M059J (cell line): ENCODE measurements around the gene CBLB. TPM values are rescaled to one million over a fixed set of nuclear protein-coding genes. Genes with fewer than 3 reads are reported as not detected.
A peak's percentile ranks its signal among the peaks of the same experiment; 100 is the strongest.

ENCODE experiments used
- DNase-seq: peaks from one replicate; pipeline ENCODE4 v3.0.0-alpha.2; 2012; ENCODE audit warnings: low read depth
- total RNA-seq: library from RNA; depleted of rRNA; stranded (reverse); fragments of >200 nt; shearing (Covaris generic); gene quantifications from 2 replicates; pipeline ENCODE4 v1.2.3, GENCODE V29; 2014

The CBLB gene
- total RNA-seq, 1 experiment from 2014 or later: 11.4 TPM

DNA sequence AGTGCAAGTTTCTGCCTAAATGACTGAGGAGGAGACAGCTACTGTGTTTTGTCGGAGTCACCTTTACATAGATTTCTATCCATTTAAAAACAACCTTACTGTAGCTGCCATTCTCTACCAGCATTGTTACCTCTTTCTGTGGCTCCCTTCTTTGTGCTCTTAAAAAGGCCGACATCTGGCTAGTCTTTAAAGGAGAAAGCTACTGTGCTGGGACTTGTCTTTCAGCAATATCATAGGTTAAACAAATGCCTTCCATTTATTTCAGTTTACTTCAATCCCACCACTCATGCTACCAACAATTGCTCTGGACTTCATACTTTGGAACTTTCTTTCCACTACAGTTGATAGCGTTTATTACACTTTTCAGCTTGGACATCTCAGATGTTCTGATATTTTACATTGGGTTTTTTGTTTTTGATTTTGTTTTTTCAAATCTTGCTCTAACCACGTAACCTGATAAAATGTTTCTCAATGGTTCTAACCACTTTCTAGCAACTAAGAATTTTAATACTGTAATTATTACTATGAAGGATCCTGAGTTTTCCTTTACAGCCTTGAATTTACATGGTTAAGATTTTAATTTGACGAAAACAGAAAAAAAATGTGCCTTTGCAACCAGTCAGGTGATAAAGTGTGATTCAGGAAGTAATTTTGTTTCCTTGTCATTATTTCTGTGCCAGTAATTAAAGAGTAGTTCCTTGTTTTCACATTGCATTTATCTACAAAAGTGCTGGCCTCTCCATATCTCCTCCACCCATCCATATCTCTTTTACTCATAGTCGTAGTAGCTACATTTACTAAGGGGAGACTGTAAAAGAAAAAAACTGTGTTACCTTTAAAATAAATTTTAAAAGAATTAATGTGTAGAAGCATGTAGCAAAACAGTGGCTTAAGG is 1.3 kb upstream of the CBLB start:
- peak; percentile 14 for DNase-seq

DNA sequence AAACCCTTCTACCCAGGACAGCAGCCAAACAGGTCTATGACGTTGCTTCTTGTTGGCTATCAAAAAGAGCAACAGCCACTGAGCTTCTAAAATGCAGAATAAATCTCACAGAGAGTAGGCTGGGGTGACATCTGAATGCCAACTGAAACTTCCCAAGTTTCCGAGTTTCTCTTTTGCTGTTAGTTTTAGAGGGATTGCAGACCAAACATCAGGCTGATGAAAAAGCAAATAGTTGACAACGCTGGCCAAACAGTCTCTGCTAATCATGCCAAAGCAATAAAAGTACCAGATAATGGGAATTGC is 670 bp upstream of the CBLB start:
- DNase-seq: no peak

DNA sequence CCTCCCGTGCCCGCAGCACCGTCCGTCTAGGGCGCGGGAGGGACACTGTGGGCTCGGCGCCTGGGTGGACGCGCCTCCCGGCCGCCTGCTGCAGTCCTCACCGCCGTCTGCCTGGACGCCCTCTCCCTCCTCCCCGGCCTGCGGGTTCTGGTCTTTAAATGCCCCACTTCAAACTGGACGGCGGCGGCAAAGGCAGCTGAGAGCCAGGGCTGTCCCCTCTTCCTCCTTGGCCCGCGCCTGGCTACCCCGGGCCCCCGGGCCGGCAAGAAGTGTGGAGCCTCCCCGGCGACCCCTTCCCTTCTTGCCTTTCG is 426 bp downstream of the CBLB start:
- peak; percentile 79 for DNase-seq

DNA sequence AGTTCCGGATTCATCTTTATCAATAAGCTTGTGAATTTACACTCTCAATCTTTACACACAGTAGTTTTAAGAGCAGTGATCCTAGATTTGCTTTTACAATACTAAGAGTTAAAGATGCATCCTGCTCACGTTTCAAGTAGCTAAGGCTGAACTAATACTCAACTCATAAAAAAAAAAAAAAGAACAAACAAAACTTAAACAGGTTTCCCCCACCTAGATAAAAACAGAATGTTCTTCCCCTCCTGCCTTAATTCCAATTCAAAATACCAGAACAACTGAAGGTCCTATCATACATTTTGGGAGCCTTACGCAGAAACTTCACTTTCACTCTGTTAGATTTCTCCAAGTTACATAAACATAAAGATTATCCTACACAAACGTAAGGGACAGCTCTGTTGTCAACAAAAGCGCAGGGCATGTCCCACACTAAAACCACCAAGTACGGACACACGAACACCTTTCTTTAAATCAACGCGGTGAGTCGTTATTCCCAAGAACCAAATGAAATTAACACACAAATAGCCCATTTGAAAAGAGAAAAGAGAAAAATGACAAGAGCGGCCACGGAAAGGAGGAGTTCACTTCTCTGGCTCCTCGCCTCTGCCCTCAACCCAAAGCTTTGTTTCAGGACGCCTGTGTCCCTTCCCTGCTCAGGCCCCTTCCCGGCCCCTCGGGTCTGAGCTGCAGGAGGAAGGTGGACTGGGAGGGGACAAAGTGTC is 941 bp downstream of the CBLB start:
- no peak for DNase-seq

DNA sequence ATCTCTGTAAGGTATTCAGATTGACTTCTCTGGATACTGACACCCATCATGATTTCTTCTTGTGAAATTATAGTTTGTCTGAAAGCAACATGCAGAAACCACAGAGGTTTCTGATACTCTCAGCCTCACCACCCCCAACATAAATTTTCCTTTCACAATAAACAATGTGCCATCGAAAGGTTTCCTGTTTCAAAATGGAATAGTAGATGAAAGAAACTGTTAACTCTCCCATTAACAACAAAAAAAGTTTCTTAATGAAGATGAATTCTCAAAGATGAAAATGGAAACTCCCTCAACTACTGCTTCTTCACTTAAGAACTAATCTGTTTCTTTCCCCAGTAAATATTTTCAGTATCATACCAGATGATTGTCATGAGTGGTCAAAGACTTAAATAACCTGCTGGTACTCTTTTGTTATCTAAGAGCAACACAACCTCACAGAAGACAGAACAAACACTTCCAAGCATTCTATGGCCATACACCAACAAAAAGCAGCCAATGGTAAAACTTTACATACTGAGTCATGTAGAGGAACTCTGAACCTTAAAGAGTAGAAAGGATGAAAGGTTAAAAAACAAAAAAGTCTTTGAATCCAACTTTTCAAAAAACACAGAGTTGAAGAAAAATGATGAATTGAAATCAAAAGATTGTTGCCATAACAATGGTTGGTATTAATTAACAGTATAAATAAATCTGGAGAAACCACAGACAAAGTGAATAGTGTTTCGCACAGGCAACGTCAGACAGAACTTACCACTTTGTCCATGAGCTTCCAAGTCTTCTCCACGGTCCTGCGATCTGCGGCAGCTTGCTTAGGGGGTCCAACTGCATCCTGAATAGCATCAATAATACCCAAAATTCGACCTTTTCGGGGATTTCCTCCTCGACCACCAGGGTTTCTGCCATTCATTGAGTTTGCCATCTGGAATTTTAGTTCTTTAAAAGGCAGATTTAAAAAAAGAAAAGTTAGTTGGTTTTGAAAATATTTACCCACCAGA is 1.9 kb downstream of the CBLB start:
- DNase-seq: peak; percentile 57

DNA sequence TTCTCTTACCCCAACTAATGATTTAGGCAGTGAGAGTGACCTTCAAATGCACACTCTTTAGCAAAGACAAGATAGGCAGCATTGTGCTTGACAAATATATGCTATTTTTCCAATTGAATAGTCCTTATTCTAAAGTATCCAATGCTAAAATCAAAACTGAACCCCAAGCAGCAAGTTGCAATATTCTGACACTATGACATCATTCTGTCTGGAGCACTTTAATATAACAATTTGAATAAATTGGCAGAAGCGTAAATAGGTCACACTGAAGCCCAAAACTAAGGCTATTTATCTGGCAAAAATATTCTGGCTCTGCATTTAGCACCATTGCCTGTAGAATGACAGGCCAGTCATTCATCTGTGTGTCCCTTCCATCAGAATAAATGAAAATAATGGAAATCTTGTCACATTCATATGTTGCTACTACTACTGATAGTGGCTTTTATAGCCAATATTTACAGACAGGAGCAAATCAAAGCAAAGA is 2.9 kb downstream of the CBLB start:
- no peak for DNase-seq

DNA sequence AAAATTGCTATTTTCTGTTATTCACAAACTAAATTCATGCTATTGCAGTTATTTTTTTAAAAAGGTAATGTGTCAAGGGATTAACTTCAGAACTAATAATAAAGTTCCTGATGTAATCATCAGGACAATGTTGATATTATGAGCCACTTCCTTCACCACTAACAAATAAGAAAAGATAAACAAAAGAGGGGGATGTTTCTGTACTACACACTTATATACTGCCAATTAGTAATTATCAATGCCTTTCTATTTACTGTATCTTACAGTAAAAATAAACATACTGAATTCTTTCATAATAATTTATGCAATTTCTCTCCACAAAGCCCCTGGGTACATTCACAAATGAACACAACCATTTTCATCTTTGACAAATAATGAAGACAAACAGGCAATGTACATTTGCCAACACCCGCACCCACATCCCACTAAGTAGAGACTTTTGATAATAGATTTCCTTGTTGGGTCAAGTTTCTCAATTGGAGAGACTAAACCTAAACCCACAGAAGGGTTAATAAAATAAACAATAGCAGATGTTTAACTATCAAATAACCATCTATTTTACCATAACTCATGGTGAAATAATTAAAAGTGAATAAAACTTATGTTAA is 3.7 kb downstream of the CBLB start:
- peak; percentile 42 for DNase-seq

DNA sequence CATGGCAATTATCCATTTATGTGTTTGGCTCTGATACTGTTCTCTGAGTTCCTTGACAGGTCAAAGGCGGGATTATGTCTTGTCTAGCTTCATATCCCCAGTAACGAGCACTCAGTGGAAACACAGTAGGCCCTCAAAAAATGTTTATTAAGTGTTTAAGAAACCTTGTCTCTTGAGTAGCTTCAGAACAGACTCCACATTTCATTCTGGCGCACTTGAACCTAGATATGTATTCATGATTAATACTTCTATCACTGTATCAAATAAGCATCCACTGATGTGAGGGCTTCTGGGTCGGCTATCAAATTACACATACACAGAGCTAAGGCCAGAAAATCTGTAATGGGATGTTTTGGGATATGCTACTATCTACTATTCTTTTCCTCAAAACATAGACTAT is 4.6 kb downstream of the CBLB start:
- no peak for DNase-seq

DNA sequence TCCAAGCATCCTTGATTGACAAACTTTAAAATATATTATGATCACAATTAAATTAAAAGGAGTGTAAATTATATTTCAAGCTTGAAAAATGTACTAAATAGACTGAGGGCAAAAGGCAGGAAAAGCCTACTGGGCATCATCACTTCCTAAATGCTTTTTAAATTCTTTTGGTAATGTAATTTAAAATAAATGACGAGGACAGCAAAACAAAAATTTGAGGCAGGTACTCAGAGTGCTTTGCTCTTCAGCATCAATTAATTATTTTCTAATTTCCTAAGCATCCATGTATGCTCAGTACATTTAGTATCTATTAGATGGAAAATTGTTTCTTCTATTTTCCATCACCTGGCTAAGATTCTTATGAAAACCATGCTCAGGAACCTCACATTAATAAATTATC is 5.2 kb downstream of the CBLB start:
- no peak for DNase-seq

DNA sequence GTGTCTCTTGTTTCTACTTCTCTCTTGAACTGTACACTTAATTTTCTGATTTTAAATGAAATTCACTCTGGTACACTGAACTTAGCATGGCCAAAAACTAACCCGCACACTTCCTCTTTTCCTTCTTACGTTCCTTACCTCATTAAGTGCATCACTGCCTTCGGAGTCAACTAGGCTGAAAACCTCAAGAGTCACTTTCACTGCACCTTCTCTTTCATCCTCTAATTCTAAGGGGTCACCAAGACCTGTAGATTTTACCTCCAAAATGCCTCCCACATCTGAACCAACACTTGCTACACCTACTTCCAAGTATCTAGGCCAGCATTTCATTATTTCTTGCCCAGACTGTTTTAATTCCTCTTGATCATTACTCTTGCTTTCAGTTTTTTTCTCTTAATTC is 6.6 kb downstream of the CBLB start:
- DNase-seq: no peak

DNA sequence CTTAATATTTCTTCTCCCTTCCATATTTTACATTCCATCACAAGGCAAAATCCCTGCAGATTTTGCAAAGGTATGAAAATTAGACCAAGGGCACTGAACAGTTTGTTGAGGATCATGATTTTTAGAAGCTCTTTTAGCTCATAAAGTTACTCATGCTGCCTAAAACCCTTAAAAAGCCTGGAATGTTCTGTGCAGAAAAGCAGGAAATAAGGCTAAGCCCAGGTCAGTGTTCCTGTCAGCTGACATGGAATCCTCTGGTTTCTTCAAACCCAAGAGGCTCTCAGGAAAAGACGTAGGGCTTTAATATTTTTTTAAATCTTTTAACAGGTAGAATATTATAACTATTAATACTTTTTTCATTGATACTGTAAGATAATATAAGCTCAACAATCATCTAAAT is 8.2 kb downstream of the CBLB start:
- no peak for DNase-seq

DNA sequence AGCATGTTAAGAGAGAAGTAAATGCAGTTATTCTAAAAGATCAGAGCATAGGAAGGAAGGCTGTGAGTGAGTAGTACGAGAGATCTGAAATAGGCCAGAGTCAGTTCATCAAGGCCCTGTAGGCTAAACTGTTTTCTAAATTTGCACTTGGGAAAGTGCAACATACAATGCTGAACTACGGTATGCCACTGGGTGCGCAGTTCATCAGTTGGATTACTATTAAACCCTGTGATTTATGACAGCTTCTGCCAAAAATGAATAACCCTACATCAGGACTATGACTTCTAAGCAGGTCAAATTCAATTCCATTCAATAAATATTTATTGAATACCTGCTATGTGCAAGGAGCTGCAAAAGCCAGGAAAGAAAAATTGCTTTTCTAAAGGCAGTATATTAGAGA is 10.8 kb downstream of the CBLB start:
- DNase-seq: no peak

DNA sequence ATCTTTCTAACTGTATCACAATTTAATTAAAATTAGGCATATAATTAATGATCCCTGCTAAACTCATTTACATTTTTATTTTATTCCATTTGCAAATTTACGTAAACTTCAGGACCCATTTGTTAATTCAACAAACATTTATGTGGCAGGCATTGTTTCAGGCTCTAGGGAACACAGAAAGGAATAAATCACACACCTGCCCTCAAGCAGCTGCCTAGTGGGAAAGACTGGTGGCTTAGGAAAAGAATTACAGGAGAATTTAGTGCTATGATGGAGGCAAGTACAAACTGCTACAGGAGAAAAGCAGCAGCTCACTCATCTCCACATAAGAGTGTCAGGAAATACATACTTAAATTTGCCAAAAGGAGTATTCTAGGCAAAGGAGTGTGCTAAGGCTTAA is 11.2 kb downstream of the CBLB start:
- DNase-seq: no peak

DNA sequence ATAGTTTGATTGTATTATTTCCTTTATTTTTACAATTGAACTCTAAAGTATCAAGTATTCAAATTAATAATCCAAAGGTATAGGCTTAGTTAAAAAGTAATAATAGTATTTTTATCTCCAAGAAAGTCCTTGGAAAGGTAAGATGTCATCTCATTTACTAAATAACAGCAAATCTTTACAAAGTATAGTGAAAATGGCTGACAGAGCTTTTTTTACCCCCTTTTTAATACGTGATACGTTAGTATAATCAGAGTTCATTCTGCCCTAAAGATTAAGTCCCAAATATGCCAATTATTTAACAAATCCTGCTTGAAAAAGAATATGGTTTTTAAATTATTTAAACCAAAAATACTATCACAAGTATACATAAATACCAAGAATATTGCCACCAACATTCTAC is 12.2 kb downstream of the CBLB start:
- no peak for DNase-seq

DNA sequence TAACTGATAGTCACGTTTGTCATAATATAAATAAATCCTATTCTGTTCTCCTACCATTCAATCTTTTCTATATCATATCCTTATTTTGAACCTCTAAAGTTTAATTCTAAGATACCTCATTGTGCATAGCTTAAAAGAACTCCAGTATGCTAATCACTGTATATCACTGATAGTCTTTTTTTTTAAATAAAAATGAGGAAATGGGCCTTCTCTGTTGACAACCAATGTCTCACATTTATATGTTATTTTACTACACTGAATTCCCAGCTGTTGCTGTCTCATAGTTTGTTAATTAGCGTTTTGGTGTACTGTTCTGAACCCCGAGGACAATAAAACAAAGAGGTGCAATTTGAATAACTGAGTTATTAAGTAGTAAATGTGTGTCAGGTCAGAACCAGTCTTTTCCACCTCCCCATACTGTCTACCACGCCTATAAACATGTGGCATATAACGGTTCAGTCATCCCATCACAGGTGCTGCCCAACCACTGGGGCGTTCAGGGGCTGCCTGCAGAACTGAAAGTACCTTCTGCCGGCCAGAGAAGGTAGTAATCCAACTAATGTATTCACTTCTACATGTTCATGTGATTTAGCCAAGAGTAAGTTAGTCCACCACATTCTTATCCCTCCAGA is 14.9 kb downstream of the CBLB start:
- DNase-seq: no peak

DNA sequence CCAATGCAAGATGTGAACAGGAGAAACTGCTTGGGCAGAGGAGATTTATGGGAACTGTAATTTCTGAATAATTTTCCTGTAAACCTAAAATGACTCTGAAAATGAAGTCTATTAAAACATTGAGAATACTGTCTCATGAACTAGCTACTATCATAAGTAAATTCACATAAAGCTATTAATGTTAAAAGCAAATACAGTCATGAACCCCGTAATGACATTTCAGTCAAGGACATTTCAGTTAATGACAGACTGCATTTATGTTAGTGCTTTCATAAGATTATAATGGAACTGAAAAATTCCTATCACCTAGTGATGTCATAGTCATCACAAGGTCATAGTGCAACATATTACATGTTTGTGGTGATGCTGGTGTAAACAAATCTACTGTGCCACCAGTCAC is 17.2 kb downstream of the CBLB start:
- DNase-seq: no peak

DNA sequence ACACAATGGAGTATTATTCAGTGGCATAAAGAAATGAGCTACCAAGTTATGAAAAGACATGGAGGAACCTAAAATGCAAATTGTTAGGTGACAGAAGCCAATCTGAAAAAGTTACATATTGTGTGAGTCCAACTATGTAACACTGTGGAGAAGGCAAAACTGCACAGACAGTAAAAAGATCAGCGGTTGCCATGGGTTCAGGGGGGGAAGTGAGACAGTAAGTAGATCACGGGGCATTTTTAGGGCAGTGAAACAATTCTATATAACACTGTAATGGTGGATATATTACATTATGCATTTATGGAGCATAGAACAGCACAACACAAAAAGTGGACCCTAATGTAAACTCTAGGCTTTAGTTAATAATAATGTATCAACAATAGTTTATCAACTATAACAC is 17.6 kb downstream of the CBLB start:
- DNase-seq: no peak

DNA sequence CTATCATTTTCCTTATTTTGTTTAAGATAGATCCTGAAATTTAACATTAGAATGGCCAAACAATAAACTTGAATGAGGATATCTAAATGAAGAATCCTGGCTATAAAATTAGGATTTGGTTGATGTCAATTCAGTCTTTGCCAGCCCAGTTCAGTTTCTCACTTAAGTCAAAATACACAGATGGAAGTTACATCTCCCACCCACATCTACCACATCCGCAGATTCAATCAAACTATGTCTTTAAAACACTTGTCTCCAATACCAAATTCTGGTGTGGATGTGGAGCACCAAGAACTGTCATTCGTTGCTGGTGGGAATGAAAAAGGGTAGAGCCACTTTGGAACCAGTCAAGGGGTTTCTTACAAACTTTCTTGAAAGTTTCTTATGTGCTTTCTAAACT is 18.2 kb downstream of the CBLB start:
- no peak for DNase-seq

DNA sequence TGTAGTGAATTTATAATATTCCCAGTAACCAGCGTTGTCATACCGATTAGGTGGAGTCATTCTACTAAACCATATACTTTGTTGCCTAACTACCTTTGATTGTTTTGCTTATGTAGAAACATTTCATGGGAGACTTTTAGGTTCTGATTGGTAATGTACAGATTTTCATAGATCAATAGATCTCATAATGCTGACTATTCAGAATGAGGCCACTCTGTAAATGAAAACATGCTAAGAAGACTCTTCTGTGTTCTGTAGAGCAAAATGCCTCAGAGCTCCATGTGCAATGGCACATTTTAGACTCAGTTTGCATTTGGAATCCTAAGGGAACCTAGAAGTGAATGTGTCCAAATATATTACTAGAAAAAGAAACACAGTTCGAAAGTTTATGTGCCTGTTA is 20.0 kb downstream of the CBLB start:
- DNase-seq: no peak

DNA sequence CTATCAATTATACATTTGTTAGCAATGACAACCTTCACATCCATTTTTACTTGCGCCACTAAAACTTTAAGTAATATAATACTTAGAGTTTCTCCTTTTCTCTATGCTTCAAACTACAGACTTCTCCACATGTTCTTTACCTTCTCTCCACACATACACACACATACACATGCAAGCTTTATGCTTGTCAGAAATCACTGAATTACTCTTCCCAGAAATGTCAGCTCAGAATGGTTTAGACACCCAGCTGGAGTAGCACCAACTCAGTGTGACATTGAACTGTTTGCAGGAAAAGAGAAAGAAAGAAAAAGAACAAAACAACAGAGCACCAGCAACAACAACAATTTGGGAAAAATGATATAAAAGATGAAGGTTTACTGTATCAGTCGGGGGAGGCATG is 20.9 kb downstream of the CBLB start:
- no peak for DNase-seq

DNA sequence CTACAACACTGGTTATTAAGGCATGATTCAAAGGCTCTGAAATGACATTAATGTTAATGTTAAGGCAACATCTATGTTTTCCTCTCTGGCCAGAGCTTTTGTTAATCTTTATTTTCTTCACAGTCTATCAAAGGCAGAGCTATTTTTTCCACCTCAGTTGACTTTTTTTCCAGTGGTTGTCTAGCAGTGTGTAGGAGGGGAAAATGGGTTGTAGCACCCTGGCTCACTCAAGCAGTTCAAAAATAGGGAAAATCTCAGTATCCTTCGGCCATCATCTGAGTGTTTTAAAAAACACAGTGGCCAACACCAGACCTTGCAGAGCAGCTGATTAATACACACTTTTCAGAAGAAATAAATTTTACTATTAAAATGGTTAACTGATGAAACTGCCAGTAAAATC is 21.4 kb downstream of the CBLB start:
- no peak for DNase-seq
